Vein endothelial cell (primary cell): ENCODE results near the gene CD300C. TPM values are rescaled to one million over a fixed set of nuclear protein-coding genes. Genes with fewer than 3 reads are reported as not detected.

Source experiments
- total RNA-seq: library from RNA; depleted of rRNA; stranded (reverse); fragments of >200 nt; gene quantifications from 2 replicates; pipeline ENCODE4 v1.2.3, GENCODE V29; 2012

Gene CD300C
- total RNA-seq, result not detected in 2 replicates

GRCh38 chr17:74545843-74546230 lies at the start of gene CD300C:
TSS of gene CD300C (minus strand) at chr17:74546115. CDS start at chr17:74545782, 333 bp downstream.

DNA sequence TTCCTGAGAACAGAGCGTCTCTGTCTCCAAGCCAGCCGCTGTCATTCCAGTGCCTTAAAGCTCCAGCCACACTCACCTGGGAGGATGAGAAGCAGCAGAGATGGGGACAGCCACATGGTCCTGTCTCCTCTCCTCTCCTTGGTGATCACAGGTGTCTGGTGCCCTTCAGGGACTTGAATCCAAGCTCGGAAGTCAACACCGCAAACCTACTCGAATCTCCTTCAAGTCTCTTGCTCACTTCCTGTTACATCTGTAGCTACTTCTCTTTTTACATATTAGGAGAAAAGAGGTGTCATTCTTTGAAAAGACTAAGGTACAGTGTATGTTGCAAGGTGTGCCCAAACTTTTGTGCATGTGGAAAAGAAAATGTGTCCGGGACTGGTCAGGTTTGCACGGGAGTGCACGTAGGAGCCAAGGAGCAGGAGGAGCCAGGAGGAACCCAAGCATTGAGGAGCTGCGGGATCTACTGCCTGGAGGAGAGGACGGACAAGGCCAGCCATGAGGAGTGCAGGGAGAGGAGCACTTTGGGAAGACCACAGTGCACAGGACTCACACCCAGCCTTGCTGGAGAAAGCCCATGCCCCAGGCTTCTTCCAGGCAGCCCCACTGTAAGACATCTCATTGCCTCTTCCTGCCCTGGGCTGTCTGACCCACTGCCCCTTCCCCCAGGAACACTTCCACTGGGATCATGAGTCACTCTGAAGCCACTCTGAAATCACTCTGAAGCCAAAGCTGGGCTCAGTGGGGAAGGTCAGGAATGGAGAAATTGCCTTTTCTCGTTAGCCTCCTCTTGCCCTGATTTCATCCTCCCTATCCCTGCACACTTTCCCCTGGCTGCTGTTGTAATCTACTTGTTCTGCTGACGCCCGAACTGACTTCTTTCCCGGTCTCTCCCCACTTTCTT lies 46.4 kb upstream of the CD300C start, which contains the start of gene CD300LD:
Gene CD300LD, minus strand, starts transcription at position 197 of the 904 bp plus-strand sequence. Its CDS starts 81 bp downstream, at position 116.

DNA sequence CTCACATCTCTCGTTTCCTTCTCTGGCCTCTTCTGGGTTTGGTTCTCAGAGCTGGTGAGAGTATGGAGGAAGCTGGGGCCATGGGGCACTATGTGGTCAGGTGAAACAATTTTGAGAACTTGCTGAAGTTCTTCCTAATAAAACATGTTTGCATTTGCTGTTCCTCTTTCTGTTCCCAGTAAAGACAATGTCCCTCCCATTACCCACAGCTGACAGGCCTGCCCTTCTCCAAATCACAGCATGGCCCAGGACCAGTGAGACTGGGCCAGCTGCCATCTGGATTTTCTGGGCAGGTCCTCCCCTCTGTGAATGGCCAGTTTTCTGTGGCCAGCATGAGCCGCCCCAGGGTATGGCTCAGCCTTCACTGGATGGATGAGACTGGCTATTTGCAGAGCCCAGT lies 21.5 kb upstream of the CD300C start, which contains the start of gene CD300H:
Gene CD300H, minus strand, starts transcription at position 113 of the 400 bp plus-strand sequence.

GRCh38 chr17:74531231-74531761 lies 14.6 kb downstream of the CD300C start, which contains the start of gene CD300LB:
TSS of gene CD300LB (minus strand) at chr17:74531475. CDS start at chr17:74531350, 125 bp downstream.

Other genes starting within 250 kb of the CD300C start
- gene KIF19, start 219.9 kb downstream of the CD300C start, total RNA-seq, result 1.3 and 9.6 TPM in 2 replicates
- gene BTBD17, start 184.2 kb downstream of the CD300C start, total RNA-seq, result not detected in 2 replicates
- not detected in 2 replicates for gene GPR142, start 178.6 kb downstream of the CD300C start, total RNA-seq
- 0.33 and 0.67 TPM in 2 replicates for gene GPRC5C, start 114.0 kb downstream of the CD300C start, total RNA-seq
- not detected in 2 replicates for gene CD300A, start 79.5 kb downstream of the CD300C start, total RNA-seq
- gene CD300LB, start 14.6 kb downstream of the CD300C start, total RNA-seq, result not detected in 2 replicates
- gene CD300H, start 21.4 kb upstream of the CD300C start, total RNA-seq, result not detected in 2 replicates
- gene CD300LD, start 46.2 kb upstream of the CD300C start, total RNA-seq, result not detected in 2 replicates
- not detected in 2 replicates for gene CD300E, start 77.6 kb upstream of the CD300C start, total RNA-seq
- gene CD300LF, start 166.8 kb upstream of the CD300C start, total RNA-seq, result not detected in 2 replicates
- gene RAB37, start 191.1 kb upstream of the CD300C start, total RNA-seq, result 0.33 and 0.67 TPM in 2 replicates
- gene NHERF1, start 202.5 kb upstream of the CD300C start, total RNA-seq, result 13.7 and 17.0 TPM in 2 replicates
- gene NAT9, start 230.2 kb upstream of the CD300C start, total RNA-seq, result 33.3 and 34.8 TPM in 2 replicates